ENCODE measurements around the gene FAM241B. TPM values are rescaled to one million over a fixed set of nuclear protein-coding genes. Genes with fewer than 3 reads are reported as not detected.

Gene FAM241B
- total RNA-seq, 2 experiments from 2014 or later = 10.8 to 12.5 TPM

DNA sequence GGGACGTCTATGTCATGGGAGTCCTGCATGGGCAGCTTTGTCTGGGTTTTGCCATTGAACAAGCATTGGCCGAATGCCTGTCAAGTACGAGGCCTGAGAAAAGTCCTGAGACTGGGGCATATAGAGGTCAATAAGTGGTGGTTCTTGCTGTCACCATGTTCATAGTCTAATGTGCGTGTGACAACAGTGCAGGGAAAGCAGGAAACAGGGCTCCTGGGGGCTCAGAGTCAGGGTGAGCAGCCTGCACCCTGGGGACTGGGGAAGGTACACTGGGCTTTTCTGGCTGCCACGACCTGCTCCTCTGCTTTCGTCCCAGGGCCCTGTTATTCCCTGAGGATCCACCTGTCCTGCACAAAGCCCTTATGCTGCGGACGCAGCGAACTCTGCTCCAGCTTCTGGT, 21.3 kb downstream of the FAM241B start:
- ATAC-seq (peak; percentile 34), DNase-seq (no peak)
- no peak for TF ChIP-seq CTCF (IDR thresholded peaks at IDR 0.05)
- peaks cover 12% of the 10 kb centered on the region for H3K4me1 Mint-ChIP-seq (ENCODE audit: low read depth)
- H3K4me3 Mint-ChIP-seq = no peak overlapping the region
- ChIA-PET POLR2A (interaction anchor here (1.0 kb wide), 1 partner anchor 28 kb away, joined by 3 read pairs; no protein-coding TSS in a partner anchor), CTCF (interaction anchor here (1.2 to 11.8 kb wide), 2 partner anchors 12 to 66 kb away, joined by 3 to 94 read pairs; no protein-coding TSS in a partner anchor)
- H3K9me3 Mint-ChIP-seq = no peaks in the 10 kb centered on the region
- intact Hi-C loops (cut with micrococcal nuclease) = no loop called here
- no peak overlapping the region for H3K27ac Mint-ChIP-seq
- no peaks in the 10 kb centered on the region for H3K36me3 Mint-ChIP-seq (ENCODE audit: low read depth)
- H3K27me3 Mint-ChIP-seq = peaks cover under 1% of the 10 kb centered on the region

GRCh38 chr10:69652111-69652856, 22.2 kb downstream of the FAM241B start:
- ATAC-seq = no peak
- ChIA-PET POLR2A (no interaction called here), CTCF (interaction anchor here (1.3 to 2.8 kb wide), 3 partner anchors 7 to 263 kb away, joined by 3 to 10 read pairs (median 4); no protein-coding TSS in a partner anchor)
- intact Hi-C loops (cut with micrococcal nuclease) = no loop called here
- H3K4me3 Mint-ChIP-seq = no peak overlapping the region
- H3K27ac Mint-ChIP-seq = no peak overlapping the region
- H3K4me1 Mint-ChIP-seq (ENCODE audit: low read depth) = peaks cover 12% of the 10 kb centered on the region
- H3K36me3 Mint-ChIP-seq (ENCODE audit: low read depth) = no peaks in the 10 kb centered on the region
- DNase-seq = no peak
- TF ChIP-seq CTCF (IDR thresholded peaks at IDR 0.05) = no peak
- H3K27me3 Mint-ChIP-seq = peaks cover 4% of the 10 kb centered on the region
- H3K9me3 Mint-ChIP-seq = no peaks in the 10 kb centered on the region

GRCh38 chr10:69652857-69653199, 22.8 kb downstream of the FAM241B start:
- POLR2A ChIA-PET = no interaction called here

DNA sequence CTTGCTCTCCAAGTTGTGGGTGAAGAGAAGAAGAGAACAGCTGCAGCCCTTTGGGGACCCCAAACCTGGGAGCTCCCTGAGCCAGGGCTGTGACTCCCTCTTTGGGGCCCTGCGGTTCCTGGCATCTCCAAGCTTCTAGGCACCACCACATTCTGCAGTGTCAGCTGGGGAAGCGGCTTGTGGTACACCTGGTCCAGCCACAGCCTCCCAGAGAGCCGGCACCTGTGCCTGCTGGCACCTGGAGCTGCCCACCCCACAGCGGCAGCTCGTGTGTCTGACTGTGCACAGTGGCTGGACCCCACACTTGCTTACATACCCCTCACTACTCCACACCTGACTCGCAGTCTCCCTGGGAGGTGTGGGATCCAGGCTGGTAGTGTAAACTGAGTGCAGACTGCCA, 23.5 kb downstream of the FAM241B start:
- DNase-seq (no peak), ATAC-seq (no peak)
- no peak for TF ChIP-seq CTCF (IDR thresholded peaks at IDR 0.05)
- Mint-ChIP-seq H3K4me1 (ENCODE audit: low read depth) (peaks cover 12% of the 10 kb centered on the region), H3K9me3 (no peaks in the 10 kb centered on the region), H3K27ac (no peak overlapping the region), H3K27me3 (peaks cover 7% of the 10 kb centered on the region), H3K4me3 (no peak overlapping the region), H3K36me3 (ENCODE audit: low read depth) (no peaks in the 10 kb centered on the region)
- CTCF ChIA-PET = interaction anchor here (1.4 to 2.8 kb wide), 2 partner anchors 9 to 138 kb away, joined by 3 to 10 read pairs; no protein-coding TSS in a partner anchor
- intact Hi-C loops (cut with micrococcal nuclease) = no loop called here
- POLR2A ChIA-PET = no interaction called here

More at GRCh38 chr10:69652857-69653199, 22.8 kb downstream of the FAM241B start:
- no peak overlapping the region for H3K27ac Mint-ChIP-seq
- intact Hi-C loops (cut with micrococcal nuclease) = no loop called here
- H3K36me3 Mint-ChIP-seq (ENCODE audit: low read depth) = no peaks in the 10 kb centered on the region
- H3K4me3 Mint-ChIP-seq = no peak overlapping the region
- no peak for TF ChIP-seq CTCF (IDR thresholded peaks at IDR 0.05)
- ATAC-seq (no peak), DNase-seq (no peak)
- H3K27me3 Mint-ChIP-seq = peaks cover 7% of the 10 kb centered on the region
- no peaks in the 10 kb centered on the region for H3K9me3 Mint-ChIP-seq
- CTCF ChIA-PET = interaction anchor here (1.3 to 2.8 kb wide), 3 partner anchors 8 to 262 kb away, joined by 3 to 10 read pairs (median 4); no protein-coding TSS in a partner anchor
- peaks cover 12% of the 10 kb centered on the region for H3K4me1 Mint-ChIP-seq (ENCODE audit: low read depth)

Data from activated CD8-positive, alpha-beta T cell treated with anti-CD3 and anti-CD28 coated beads for 36 hours (primary cell).